ENCODE data around the gene RCVRN. TPM values are rescaled to one million over a fixed set of nuclear protein-coding genes. Genes with fewer than 3 reads are reported as not detected.
A peak's percentile ranks its signal among the peaks of the same experiment; 100 is the strongest.

The RCVRN gene
- total and polyA plus RNA-seq, 7 donors = 0.23 TPM; not detected in 6

- peaks cover 0 to 15% (median 0%) of the 10 kb centered on the region in 3 donors for H3K27me3 ChIP-seq (ENCODE audit: insufficient read depth in 3 of 3, low read length in 2 of 3)
- H3K36me3 ChIP-seq (ENCODE audit: insufficient read depth in 1 of 2, low read depth in 1 of 2) = no peaks in the 10 kb centered on the region
- DNase-seq (no peak), ATAC-seq (no peak)
- H3K27ac ChIP-seq = no peak overlapping the region
- intact Hi-C loops (cut with DNase I) = no loop called here
- no peak overlapping the region for H3K4me3 ChIP-seq
- WGBS, 3 donors = 93 to 95% (median 93%) methylated on average over 33 to 35 of the region's 35 CpGs
- H3K9me3 ChIP-seq = no peaks in the 10 kb centered on the region
- no peaks in the 10 kb centered on the region for H3K4me1 ChIP-seq
- no peak for TF ChIP-seq CTCF (IDR thresholded peaks at IDR 0.05)
These were observed 594 bp downstream of the RCVRN start for GRCh38 chr17:9904277-9905077.

GRCh38 chr17:9902120-9902519 is 3.0 kb downstream of the RCVRN start:
- no peak overlapping the region for H3K4me3 ChIP-seq
- intact Hi-C loops (cut with DNase I) = no loop called here
- H3K27me3 ChIP-seq (ENCODE audit: insufficient read depth in 3 of 3, low read length in 2 of 3) = peaks cover 0 to under 1% (median 0%) of the 10 kb centered on the region in 3 donors
- ATAC-seq (no peak), DNase-seq (no peak)
- no peak for TF ChIP-seq CTCF (IDR thresholded peaks at IDR 0.05)
- WGBS, 3 donors = 28 to 51% (median 28%) methylated on average over 2 of the region's 2 CpGs
- no peaks in the 10 kb centered on the region for H3K9me3 ChIP-seq
- no peaks in the 10 kb centered on the region for H3K4me1 ChIP-seq
- no peak overlapping the region for H3K27ac ChIP-seq
- H3K36me3 ChIP-seq (ENCODE audit: insufficient read depth in 1 of 2, low read depth in 1 of 2) = no peaks in the 10 kb centered on the region

GRCh38 chr17:9900784-9901183 is 4.3 kb downstream of the RCVRN start:
- DNase-seq (no peak), ATAC-seq (peak in 1 of 4 donors; percentile 61)
- H3K27ac ChIP-seq = no peak overlapping the region
- intact Hi-C loops (cut with DNase I) = no loop called here
- 48 to 65% (median 61%) methylated on average over 8 of the region's 8 CpGs for WGBS, 3 donors
- TF ChIP-seq CTCF (IDR thresholded peaks at IDR 0.05) = no peak
- H3K9me3 ChIP-seq = no peaks in the 10 kb centered on the region
- no peak overlapping the region for H3K4me3 ChIP-seq
- H3K36me3 ChIP-seq (ENCODE audit: insufficient read depth in 1 of 2, low read depth in 1 of 2) = no peaks in the 10 kb centered on the region
- no peaks in the 10 kb centered on the region for H3K27me3 ChIP-seq (ENCODE audit: insufficient read depth in 3 of 3, low read length in 2 of 3)
- H3K4me1 ChIP-seq = no peaks in the 10 kb centered on the region

- Histone ChIP-seq H3K27ac (no peak overlapping the region), H3K4me3 (no peak overlapping the region)
- no peak for ATAC-seq
These were observed 5.0 kb downstream of the RCVRN start for GRCh38 chr17:9900044-9900594.

More at GRCh38 chr17:9900044-9900594, 5.0 kb downstream of the RCVRN start:
- no peak for TF ChIP-seq CTCF (IDR thresholded peaks at IDR 0.05)
- intact Hi-C loops (cut with DNase I) = no loop called here
- Histone ChIP-seq H3K36me3 (ENCODE audit: insufficient read depth in 1 of 2, low read depth in 1 of 2) (no peaks in the 10 kb centered on the region), H3K4me1 (no peaks in the 10 kb centered on the region), H3K27me3 (ENCODE audit: insufficient read depth in 3 of 3, low read length in 2 of 3) (no peaks in the 10 kb centered on the region), H3K9me3 (no peaks in the 10 kb centered on the region)
- no peak for DNase-seq
- 39 to 53% (median 49%) methylated on average over 8 of the region's 8 CpGs for WGBS, 3 donors
